Islet precursor cell (in vitro differentiated cells): Measurements from ENCODE around the gene PTPRN2.

Experiments
- DNase-seq: peaks from one replicate; pipeline ENCODE4 v3.0.0-alpha.2; 2018

PTPRN2 gene

DNA sequence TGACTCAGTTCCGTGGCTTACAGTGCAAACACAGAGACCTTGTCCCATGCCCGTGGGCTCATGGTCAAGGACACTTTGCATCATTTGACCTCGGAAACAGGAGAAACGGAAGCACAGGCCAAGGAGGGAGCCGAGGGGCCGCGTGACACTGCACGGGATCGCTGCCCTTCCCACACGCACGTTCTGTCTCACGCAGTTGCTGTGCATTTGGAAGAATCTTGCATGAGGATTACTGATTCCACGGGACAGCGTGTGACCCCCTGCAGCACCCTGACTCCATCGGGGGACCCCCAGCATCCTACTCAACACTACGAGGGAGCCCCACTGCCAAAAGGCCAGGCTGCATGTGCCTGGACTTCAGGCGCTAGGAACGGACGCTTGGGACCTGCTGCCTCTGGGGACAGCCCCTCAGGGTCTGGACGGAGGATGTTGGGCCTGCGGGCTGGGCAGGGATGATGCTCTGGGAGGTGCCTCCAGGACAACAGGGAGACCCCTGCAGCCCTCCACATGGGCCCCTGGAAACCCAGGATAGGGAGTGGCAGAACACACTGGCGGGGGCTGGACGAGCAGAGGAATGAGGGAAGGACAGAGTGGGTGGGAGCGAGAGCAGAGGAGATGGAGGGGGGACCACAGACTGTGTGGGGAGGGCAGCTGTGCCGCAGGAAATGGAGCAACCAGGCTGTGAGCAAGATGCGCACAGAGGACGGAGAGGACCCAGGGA, 1028.6 kb downstream of the PTPRN2 start:
- peak; percentile 31 for DNase-seq

DNA sequence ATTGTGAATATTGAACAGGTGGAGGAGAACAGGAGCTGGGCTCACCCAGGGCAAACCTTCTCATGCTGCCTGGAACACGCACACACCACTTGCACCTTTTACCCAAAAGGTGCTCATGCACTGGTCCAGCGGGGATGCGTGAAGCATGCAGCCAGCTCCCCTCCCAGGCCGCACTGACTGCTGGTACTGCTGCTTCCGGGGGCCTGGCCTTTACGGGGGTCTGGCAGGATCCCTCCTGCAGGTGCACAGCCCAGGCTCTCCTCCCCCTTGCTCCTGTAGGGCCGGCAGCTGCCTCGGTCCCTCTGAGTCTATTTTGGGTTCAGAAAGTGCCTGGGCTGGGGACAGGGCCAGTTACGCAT, 1029.1 kb downstream of the PTPRN2 start:
- no peak for DNase-seq

DNA sequence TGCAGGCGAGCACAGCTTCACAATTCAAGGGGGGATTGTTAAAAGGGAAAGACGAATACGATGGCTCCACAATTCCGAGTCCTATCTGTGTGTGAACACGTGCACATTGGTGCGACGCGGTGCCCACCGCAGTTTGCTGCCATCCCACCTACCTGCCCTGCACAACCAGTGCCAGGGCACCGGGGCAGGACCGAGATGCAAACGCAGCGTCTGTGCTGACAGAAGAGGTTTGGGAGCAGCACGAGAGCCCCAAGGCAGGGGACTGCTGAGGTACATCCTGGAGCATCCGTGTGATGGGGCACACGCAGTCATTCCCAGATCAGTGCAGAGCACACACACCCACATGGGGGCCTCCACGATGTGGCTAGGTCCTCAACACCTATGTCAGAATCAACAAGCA, 1029.6 kb downstream of the PTPRN2 start:
- peak; percentile 44 for DNase-seq

DNA sequence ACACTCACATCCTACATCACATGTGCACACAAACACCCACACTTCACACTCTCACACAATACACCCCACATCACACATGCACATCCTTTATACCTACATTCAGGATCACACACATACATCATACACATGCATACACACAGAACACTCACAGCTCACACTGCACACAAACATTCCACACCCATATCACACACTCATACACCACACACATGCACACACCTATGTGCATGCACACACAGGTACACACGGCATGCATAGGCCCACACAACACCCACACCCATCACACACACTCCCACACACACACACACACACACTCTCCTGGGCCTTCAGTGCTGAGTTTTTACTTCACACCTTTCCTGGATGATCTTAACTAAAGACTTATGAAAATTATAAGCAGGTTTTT, 1030.4 kb downstream of the PTPRN2 start:
- peak; percentile 10 for DNase-seq

DNA sequence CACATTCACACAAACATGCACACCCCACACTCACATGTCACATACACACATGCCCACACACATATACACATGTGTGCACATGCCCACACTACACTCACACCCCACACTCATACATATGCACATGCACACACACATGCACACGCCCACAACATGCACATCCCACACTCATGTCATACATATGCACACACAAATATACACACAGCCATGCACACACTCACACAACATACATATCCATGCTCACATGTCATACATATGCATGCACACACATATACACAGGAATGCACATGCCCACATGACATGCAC, 1031.0 kb downstream of the PTPRN2 start:
- no peak for DNase-seq

DNA sequence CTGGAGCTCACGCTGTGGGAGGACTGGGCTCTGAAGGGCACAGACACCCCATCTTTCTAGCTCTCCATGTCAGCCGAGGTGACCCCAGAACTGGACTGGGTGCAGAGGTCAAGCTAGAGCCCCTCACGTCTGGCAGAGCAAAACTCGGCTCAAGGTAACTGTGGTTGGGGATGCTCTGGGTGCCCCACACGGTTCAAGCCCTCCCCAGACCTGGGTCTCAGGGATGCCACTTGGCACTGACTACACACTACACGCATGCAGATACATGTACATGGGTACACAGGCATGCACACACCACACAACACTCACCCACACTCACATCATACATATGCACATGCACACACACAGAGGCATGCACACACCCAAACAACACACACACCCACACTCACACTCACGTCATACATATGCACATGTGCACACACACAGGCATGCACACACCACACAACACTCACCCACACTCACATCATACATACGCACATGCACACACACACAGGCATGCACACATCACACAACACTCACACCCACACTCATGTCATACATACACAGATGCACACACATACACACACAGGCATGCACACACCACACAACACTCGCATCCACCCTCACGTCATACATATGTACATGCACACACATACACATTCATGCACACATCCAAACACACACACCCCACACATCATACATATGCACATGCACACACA, 1031.5 kb downstream of the PTPRN2 start:
- DNase-seq = peak; percentile 20

DNA sequence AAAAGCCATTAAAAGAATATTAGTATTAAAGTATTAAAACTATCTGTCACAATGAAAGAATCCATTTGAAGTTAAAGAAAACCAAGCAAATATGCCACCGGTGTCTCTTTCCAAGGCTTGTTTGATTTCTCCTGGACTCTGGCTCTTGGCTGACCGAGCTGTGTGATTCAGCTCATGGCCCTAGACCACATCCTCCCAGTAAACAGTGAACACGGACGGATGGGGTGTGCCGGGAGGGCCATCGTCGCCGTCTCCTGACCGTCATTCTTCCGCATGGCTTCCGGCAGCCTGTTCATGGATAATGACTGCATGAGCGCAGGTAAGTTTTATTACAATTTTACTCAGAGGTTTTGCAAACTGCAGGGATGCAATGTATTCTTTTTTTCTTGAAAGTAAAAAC, 1032.3 kb downstream of the PTPRN2 start:
- DNase-seq = peak; percentile 35

DNA sequence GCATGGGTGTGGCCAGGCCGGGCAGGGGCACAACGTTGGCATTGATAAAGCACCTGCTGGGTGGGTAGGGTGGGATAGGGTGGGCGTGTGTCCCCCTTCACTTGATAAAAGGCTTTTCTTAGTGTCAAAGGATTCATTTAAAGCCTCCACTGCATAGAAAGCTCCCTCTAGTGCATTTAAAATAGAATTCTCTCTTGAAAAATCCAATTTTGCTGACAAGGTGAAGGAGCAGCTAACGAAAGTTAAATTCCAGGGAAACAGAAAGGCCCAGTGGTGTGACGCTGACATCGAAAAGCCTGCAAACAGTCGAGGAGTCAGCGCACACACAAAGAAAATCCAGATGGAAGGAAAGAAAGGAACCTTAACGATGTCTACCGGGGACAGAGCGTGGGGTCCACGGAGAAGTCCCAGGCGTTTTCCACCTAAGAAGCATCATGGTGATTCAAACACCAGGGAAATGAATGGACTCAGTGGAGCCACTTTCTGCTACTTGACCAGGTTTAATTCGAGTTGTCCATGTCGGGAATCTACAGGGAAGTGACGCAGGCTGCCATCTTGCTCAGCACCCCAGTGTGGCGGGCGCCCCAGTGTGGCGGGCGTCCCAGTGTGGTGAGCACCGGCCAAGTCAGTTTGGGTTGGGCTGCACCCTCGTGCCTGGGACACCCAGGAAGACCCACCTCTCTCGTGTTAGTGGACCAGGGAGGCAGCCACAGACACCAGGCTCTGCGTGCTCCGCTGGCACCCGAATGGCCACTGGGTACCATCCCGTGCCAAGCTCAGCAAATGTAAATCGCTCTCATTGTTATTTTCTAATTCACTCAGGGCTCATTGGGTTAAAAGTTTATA, 1033.0 kb downstream of the PTPRN2 start:
- DNase-seq = peak; percentile 35

DNA sequence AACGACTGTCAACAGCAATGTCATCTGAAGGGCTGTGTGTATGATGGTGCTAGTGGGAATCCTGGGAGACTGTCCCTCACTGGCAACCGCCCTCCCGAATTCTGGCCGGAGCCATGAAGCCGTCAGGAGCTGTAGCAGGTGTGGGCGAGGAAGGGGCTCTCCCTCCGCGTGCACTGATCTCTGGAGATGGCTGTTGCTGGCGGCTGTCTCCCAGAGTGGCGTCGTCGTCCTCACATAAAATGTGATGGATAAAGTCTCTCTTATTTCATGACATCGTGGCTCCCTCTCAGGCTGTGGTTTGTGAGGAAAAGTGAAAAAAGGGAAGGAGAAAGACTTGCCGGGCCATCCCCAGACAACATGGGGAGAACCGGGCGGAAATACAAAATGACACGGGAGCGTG, 1034.4 kb downstream of the PTPRN2 start:
- peak; percentile 33 for DNase-seq

DNA sequence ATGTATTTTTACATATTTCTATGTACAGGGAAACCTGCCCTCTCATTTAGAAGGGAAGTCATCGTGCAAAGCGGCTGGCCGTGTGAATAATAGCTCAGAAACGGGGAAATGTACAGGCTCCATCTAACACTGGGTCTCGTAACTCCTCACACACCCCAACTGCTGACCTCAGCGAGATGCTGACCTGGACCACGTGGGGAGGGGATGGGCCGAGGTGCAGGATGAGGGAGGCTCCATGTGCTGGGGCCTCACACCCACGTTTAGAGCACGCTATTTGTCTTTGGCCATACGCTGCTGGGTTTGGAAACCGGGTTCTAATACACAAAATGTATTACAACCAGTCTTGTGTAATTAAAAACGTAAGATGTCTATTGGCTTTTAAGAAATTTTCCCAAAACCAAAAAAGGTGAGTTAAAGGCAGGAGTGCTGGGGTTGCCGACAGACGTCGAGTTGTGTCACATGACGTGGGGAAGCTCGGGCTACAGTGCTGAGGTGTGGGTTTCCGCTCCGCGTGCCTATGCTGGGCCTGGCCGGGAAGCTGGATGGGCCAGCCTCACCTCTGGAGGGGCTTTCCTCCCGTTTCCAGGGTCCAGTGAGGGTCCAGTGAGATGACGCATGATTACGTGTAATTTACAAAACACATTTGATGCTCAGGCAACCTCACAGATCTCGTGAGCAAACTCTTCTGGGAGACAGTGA, 1035.2 kb downstream of the PTPRN2 start:
- DNase-seq = peak; percentile 22

DNA sequence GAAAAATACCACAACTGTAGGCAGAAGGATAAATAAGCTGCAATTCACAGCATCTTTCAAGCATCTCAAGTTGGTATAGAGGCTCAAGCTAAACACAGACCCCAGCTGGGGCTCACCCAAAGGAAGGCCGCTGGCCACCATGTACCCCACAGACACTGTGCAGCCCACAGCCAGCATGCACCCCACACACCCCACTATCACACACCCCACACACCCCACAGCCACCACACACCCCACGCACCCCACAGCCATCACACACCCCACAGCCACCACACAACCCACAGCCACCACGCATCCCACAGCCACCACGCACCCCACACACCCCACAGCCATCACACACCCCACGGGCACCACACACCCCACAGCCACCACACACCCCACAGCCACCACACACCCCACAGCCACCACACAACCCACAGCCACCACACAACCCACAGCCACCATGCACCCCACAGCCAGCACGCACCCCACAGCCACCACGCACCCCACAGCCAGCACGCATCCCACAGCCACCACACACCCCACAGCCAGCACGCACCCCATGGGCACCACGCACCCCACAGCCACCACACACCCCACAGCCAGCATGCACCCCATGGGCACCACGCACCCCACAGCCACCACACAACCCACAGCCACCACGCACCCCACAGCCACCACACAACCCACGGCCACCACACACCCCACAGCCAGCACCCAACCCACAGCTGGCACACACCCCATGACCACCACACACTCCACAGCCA, 1036.1 kb downstream of the PTPRN2 start:
- DNase-seq = peak; percentile 35

DNA sequence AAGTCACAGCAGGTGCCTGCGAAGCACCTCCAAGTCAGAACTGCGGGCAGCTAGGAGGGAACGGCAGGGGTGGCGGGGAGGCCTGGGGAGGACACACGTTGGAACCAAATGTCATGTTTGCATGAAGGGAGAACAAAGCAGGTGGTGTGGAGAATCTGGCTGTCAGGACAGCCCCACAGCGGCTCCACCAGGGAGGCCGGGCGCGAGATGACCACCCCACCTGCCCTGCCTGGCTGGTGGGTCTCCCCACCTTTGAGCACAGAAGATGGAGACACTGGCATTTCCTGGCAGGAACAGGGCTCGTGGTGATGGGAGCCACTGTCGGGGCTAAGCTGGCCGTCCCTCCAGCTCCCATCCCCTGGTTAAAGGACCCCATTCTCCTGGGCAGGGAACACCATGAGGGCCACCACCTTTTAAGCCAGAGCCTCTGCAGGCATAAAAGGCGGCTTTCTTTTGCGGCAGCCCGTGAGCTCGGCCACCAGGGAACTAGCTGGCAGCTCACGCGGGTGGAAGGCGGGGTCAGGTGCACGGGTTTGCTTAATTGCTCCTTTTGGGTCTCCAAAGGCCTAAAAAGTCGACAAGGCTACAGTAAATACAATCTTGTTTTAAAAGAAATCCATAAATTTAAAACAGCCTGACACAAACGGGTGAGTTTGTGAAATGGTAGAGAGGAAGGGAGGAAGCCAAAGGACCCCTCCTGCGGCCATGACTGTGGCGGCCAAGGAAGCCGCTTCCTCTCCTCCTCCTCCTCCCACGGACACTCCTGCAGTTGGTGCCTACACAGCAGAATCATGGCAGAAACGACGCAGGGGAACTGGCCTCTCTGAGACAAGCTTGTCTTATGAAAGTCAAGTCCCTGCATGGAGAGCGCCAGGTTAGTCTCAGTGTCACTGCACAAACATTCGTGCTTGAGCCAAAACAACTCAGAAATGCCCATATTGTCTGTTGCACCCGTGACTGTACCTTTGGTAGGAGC, 1037.0 kb downstream of the PTPRN2 start:
- peak; percentile 46 for DNase-seq

DNA sequence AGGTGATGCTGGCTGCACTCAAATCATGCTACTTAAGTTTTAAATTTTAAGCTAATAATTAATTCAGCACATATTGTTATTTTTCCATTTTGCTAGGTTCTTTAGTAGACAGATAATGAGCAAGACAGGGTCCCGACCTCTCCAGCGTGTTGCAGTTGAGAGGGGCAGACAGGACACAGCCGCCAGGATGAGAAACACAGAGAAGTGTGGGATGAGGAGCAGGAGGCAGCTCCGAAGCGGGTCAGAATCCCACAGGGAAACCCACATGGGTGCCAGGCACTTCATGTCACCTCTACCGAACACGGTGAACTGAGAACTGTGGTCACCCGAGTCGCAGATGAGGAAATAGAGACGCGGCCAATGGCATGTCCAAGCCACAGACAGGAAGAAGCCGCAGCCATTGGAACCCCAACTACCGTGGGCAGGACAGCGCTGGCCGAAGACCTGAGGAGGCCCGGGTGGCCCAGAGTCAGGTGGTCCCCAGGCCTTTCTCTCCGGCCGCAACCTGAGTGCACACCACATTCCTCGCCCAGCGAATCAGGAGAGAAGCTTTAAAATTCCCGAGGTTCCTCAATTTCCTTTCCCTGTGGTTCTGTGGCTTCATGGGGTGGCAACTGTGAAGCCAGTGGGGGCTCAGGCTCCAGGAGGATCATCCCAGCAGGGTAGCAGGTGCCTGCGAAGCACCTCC, 1037.9 kb downstream of the PTPRN2 start:
- peak; percentile 32 for DNase-seq

DNA sequence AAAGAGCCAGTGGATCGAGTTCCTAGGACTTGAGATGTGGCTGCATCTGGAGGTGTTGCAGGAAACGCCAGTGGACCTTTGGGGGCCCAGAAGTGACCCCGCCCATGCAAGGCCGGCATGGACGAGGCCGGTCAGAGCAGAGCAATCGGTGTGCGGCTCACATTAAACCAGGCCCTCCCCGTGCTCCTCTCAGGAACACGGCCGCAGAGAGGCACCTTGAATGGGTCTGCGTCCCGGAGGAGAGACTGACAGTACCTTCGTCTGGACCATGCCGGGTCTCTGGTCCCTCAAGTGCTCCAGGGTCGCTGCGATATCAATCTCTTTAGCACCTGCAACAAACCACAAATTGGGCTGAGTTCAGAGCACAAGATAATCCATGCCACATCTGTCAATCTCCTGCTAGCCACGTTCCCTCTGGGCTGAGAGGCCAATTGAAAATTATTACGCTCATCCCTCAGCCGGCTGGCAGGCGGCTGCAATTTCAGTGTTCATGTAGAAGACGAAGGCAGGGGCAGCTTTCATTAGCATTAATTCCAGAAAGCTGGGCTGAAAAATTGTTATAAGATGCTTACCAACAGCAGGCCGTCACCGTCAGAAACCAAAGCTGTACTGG, 1038.8 kb downstream of the PTPRN2 start:
- DNase-seq = peak; percentile 38

DNA sequence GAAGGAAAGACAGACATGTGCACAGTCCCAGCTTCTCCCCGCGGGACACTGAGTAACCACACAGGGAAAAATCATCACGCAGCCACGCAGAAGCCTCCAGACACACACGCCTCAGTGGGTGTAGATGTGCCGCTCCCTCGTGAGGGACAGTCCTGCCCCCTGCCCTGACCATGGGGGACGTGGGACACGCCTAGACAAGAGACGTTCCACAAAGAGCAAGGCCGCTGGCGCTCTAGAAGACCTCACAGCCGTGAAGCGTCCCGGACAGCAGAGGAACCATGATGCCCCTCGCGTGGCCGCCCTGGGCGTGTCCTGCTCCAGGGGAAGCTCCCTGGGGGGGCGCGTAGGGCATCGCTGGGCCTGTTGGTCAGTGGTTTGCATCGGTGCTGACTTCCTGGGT, 1040.0 kb downstream of the PTPRN2 start:
- no peak for DNase-seq

DNA sequence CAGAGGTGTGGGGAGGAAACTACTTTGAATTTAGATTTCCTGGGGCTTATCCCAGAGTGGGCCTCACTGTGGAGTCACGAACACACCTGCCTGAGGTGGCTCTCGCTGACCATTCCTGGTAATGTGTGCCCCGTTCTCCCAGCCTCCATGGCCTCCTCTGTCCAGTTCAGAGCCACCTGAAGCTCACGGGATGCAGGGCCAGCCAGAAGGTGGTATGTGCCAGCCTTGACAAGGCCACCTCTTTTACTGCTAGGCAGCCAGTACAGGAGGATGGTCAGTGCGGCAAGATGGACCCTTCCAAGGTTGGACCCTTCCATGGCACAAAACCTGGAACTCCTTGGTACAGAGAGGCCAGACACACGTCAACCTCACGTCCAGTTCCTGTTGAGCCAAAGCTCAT, 1040.5 kb downstream of the PTPRN2 start:
- DNase-seq = no peak

DNA sequence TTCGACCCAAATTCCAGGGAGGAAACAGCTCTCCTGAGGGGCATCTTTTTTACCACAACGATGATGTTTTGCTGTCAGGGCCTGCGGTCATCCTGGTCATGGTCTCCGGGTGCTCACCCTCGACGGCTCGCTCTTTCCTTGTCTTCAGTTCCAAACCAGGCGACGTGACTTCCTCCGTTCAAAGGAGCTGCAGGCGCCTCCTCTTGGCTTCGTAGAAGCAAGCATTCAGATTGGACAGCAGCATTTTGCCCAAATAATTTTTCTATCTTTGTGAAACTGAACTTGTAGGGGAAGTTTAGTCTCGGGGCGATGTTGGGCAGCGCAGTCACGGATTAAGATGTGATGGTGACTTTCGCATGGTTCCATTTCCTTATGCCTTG, 1042.0 kb downstream of the PTPRN2 start:
- DNase-seq = no peak

DNA sequence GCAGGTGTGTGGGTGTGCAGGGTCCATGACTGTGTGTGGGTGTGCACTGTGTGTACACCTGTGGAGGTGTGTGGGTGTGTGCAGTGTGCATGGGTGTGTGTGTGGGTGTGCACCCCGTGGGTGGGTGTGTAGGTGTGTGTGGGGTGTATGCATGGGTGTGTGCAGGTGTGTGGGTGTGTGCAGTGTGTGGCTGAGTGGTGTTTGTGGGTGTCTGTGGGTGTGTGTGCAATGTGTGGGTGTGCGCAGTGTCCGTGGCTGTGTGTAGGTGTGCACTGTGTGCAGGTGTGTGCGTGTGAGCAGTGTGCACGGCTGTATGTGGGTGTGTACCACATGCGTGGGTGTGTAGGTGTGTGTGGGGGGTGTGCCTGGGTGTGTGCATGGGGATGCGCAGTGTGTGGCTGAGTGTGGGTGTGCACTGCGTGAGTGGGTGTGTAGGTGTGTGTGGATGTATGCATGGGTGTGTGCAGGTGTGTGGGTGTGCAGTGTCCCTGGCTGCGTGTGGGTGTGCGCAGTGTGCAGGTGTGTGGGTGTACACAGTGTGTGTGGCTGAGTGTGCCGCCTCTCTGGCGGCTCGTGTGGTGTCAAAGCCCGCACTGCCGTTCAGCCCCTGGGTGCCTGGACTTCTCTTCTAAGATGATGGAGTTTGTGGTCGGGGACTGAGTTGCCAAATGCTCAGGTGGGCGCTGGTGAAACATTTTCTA, 1042.5 kb downstream of the PTPRN2 start:
- DNase-seq = no peak

DNA sequence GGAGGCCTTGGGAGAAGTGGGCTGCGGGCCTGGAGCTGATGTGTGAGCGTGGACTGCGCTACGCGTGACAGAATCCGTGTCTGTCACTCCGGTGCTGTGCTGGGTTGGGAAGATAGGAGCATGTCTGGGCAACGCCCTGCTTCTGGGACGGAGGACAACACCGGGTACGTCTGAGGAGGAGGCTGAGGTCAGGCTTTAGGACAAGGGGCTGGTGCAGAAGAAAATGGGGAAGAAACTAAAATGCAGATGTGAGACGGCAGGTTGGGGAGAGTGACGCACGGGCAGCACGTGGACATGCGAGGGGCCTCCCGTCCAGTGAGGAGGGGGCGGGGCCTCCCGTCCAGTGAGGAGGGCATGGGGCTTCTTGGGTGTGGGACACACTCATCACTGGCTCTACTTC, 1043.4 kb downstream of the PTPRN2 start:
- DNase-seq = no peak

DNA sequence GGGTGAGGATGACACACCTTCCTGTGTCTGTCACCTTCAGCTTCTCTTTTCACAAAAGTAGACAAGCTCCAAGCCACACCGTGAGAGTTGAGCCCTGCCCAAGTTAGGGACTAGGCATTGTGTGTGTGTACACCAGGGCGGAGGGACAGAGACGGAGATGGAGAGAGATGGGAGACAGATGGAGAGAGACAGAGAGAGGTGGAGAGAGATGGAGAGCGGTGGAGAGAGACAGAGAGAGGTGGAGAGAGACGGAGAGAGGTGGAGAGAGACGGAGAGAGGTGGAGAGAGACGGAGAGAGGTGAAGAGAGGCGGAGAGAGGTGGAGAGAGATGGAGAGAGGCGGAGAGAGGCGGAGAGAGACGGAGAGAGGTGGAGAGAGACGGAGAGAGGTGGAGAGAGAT, 1043.8 kb downstream of the PTPRN2 start:
- no peak for DNase-seq
